ENCODE data around the gene ZNF689.

DNA sequence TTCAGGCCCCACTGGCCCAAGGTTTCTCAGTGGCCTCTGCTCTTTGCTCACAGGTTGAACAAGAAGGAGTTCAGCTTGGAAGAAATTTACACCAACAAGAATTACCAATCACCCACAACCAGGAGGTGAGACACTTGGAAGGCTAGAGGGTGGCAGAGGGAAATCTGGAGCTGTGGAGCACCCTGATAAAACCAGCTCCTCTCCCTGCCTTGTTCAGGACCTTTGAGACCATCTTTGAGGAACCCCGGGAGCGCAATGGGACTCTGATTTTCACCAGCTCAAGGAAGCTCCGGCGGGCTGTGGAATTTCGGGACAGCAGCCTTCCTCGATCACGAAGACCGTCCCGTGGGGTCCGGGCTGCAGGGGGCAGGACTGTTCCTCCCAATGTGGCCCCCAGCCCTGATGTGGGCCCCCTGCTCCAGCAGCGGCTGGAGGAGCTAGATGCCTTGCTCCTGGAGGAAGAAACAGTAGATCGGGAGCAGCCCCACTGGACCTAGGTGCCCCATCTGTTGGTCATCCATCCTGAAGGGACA is 45.7 kb upstream of the ZNF689 start:
- TF ChIP-seq, protein P1, sequence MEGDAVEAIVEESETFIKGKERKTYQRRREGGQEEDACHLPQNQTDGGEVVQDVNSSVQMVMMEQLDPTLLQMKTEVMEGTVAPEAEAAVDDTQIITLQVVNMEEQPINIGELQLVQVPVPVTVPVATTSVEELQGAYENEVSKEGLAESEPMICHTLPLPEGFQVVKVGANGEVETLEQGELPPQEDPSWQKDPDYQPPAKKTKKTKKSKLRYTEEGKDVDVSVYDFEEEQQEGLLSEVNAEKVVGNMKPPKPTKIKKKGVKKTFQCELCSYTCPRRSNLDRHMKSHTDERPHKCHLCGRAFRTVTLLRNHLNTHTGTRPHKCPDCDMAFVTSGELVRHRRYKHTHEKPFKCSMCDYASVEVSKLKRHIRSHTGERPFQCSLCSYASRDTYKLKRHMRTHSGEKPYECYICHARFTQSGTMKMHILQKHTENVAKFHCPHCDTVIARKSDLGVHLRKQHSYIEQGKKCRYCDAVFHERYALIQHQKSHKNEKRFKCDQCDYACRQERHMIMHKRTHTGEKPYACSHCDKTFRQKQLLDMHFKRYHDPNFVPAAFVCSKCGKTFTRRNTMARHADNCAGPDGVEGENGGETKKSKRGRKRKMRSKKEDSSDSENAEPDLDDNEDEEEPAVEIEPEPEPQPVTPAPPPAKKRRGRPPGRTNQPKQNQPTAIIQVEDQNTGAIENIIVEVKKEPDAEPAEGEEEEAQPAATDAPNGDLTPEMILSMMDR (IDR thresholded peaks at IDR 0.05) = no peak
- TF ChIP-seq POLR2A (IDR thresholded peaks at IDR 0.05) = no peak
- TF ChIP-seq EP300 (IDR thresholded peaks at IDR 0.05) = no peak
